HG03565 (cell line): ENCODE measurements around the gene LILRA1.
"Not testable (repeated sequence)": the region's sequence is repeated elsewhere in the genome, so short reads cannot be mapped to it uniquely, and the experiment has no call there.

ENCODE experiments used
- ATAC-seq: cut with Tn5 transposase; IDR thresholded peaks from one replicate; pipeline ENCODE4 v1.9.1; 2021; ENCODE audit warnings: mild to moderate bottlenecking, moderate library complexity; ENCODE audit not compliant: unreplicated experiment

Gene LILRA1

DNA sequence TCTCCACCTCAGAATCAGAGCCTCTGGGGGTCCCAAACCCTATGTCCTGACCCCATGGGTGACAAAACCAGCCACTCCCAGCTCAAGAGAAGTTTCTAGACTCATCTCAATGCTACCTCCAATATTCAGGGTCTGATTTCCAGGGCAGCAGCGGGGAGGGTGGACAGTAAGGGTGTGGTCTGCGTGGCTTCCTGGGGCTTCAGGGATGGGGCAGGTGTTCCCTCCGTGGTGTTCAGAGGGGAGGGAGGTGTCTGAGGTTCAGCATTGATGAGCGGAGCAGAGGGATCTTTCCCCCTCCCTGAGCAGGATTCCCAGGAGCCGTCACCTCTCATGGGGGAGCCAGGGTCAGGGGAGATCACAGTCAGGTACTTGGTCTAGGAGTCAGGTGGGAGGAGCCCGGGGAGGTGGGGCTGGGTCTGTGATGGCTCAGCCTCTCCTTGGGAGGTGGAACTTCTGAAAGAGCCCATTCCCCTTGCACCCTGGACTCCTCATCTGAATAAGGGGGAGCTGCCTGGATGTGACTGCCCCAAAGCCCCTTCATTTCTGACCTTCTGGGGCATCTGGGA is 16.9 kb upstream of the LILRA1 start:
- no peak for ATAC-seq

DNA sequence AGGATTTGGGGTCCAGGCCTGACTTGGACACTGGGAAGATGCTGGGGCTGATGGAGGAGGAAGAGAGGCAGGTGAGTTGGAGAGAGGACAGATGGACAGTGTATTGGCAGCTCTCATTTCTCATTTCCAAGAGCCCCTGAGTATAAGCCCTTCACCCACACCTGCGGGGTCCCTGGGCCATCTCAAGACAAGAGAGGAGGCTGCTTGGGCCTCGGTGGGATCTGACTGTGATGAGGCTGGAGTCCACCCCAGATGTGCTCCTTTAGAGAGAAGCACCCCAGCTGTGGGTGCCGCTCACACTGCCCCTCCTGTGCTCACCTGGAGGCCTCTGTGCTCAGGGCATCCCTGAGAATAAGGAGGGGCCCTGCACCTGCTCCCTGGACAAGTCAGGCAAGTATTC is 16.1 kb upstream of the LILRA1 start:
- no peak for ATAC-seq

DNA sequence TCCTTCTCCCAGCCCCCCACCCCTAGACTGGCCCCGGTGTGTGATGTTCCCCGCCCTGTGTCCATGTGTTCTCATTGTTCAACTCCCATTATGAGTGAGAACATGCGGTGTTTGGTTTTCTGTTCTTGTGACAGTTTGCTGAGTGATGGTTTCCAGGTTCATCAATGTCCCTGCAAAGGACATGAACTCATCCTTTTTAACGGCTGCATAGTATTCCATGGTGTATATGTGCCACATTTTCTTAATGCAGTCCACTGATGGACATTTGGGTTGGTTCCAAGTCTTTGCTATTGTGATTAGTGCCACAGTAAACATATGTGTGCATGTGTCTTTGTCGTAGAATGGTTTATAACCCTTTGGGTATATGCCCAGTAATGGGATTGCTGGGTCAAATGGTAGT is 15.2 kb upstream of the LILRA1 start:
- not testable (repeated sequence) for ATAC-seq

DNA sequence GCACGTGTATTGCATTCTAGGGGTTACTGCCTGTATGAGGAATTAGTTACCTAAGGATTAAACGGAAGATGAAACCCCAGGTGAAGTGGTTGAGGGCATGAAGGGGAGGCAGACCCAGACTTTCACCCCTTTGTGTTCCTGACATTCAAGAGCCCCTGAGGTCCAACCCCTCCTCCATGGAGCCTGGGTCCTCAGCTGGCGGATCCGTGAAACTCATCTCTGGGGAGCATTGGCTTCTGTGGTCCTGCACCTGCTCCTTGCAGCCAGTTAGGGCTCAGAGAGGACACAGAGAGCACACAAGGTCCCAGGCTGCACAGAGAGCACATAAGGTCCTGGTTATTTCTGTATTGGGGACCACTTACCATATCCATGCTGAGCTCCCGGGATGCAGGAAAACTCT is 7.0 kb upstream of the LILRA1 start:
- no peak for ATAC-seq

DNA sequence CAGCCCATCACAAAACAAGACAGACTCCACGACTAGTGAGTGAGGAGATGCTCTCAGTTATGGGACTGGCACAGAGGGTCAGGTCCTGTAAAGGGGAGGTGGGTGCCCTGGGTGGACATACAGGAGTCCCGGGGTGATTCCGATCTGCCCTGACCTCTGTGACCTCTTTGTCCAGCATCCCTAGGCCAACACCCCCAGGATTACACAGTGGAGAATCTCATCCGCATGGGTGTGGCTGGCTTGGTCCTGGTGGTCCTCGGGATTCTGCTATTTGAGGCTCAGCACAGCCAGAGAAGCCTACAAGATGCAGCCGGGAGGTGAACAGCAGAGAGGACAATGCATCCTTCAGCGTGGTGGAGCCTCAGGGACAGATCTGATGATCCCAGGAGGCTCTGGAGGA is 6.4 kb upstream of the LILRA1 start:
- ATAC-seq: no peak

DNA sequence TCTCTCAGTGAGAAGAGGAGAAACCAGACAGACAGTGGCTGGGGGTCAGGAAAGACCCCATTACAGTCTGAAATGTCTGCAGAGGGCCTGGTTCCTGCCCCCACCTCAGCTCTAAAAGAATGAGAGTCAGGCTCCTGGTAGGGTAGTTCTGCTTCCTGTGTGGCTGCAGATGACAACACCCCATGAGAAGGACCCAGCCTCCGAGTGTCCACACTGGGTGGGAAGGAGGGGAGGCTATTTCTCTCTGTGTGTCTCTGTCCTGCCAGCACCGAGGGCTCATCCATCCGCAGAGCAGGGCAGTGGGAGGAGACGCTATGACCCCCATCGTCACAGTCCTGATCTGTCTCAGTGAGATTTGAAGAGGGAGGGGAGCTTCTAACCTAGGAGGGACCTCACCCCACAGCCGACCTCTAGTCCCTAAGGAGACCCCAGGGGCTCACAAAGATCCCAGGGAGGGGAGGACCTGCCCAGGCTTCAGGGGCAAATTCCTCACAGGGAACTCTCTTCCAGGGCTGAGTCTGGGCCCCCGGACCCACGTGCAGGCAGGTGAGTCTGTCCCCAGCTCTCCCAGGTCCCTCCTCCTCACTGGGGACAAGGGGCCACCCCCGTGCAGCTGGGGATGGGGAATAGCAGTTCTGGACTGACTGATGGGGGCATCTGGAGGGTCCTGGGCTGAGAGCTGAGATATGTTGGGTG is 647 bp downstream of the LILRA1 start:
- ATAC-seq: not testable (repeated sequence)

DNA sequence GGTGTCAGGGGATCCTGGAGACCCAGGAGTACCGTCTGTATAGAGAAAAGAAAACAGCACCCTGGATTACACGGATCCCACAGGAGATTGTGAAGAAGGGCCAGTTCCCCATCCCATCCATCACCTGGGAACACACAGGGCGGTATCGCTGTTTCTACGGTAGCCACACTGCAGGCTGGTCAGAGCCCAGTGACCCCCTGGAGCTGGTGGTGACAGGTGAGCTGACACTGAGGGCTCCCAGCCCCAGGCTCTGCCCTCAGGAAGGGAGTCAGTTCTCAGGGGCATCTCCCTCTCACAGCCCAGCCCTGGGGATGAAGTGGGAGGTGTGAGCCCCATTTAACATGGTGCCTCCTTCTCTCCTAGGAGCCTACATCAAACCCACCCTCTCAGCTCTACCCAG is 1.3 kb downstream of the LILRA1 start:
- no peak for ATAC-seq

DNA sequence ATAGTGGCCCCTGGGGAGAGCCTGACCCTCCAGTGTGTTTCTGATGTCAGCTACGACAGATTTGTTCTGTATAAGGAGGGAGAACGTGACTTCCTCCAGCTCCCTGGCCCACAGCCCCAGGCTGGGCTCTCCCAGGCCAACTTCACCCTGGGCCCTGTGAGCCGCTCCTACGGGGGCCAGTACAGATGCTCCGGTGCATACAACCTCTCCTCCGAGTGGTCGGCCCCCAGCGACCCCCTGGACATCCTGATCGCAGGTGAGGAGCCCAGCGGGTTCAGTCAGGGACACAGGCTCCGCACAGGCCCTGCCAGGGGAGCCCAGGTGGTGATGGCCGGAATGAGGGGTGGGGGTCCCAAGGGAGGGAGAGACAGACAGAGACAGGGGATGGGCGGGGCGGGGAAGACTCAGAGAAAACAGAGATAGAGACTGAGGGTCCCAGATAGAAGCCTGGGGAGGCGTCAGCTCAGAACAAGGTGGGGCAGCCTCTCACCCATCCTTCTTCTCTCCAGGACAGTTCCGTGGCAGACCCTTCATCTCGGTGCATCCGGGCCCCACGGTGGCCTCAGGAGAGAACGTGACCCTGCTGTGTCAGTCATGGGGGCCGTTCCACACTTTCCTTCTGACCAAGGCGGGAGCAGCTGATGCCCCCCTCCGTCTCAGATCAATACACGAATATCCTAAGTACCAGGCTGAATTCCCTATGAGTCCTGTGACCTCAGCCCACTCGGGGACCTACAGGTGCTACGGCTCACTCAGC is 2.4 kb downstream of the LILRA1 start:
- ATAC-seq: not testable (repeated sequence)

DNA sequence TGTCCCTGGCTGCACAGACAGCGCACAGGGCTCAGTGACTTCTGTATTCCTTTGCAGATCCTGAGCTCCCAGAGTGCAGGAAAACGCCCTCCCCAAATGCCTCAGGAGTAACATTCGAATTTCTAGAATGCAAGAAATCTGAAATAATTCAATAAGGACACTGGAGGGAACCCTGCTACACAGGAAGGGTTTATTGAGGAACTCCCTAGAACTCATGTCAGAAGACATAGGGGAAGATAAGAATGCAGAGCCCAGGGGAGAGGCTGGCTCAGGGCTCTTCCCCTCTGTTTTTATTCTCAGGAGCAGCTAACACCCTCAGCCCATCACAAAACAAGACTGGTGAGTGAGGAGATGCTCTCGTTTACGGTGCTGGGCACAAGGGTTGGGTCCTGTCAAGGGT is 6.8 kb downstream of the LILRA1 start:
- ATAC-seq: no peak

DNA sequence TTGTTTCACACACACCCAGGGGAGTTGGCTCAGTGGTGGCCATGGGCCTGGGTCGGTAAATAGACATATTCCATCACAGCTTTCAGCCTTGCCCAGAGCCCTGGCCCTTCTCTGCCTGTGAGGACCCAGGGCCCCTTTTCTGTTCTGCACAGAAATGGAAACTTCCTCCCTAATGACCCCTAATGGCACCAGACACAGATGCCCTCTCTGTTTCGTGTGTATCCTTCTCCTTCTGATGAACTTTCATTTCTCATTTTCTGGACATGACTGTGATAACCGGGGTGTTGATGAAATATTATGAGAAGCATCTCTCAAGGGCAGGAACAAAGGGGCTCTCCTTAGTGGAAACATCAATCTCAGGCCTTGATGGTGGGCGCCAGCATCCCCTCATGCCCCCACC is 12.8 kb downstream of the LILRA1 start:
- ATAC-seq: peak; percentile 8

DNA sequence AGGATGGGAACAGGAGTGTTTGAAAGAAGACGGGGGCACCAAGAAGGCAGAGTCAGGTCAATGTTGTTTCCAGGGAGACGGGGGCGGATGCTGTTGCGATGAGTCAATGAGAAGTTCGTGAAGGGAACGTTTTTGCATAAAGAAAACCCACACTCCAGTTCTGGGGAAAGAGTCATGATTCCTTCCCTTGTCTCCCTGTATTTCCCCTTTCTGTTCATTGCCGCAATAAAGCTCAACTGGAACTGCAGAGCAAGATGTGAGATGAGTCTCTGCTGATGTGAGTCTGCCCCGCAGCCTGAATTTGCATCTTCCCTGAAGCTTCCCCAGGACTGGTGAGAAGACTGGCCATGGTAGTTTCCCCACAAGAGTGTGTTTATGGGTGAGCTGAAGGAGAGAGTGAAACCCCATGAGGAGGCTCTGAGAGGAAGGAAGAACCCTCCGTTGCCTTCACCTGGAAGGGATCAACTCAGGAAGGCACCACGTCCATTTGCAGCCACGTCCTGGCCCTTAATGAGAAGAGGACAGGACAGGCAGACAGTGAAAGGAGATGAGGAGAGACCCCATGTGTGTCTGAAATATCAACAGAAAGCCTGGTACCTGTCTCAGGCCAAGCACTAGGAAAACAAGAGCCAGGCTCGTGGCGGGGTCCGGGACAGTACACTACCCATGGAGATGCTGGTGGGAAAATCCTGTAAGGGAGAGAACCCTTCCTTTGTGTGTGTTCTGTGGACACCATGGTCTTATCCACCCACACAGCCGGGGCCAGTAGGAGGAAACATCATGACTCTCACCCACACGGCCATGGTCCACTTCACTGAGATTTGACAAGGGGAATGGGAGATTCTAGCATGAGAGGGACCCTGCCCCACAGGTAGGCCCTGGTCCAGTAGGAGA is 13.7 kb downstream of the LILRA1 start:
- ATAC-seq: peak; percentile 39

DNA sequence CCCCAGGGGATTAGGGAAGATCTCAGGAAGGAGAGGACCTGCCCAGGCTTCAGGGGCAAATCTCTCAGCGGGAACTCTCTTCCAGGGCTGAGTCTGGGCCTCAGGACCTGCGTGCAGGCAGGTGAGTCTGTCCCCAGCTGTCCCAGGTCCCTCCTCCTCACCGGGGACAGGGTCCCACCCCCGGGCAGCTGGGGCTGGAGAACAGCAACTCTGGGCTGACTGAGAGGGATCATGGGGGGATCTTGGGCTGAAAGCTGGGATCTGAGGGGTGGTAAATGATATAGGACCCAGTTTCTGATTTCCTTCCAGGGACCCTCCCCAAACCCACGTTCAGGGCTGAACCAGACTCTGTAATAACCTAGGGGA is 14.3 kb downstream of the LILRA1 start:
- no peak for ATAC-seq

DNA sequence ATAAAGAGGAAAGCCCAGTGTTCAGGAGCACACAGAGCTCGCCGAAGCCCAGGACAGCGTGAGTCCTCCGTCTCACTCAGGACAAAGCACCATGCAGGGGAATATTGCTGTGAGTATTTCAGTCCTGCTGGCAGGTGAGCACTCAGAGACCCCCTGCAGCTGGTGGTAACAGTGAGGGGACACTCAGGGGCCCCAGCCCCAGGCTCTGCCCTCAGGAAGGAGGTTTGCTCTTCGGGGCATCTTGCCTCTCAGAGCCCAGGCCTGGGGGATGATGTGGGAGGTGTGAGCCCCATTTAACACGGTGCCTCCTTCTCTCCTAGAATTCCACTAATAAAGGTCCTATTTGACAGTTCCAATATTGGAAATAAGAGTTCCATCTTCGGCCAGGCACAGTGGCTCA is 14.8 kb downstream of the LILRA1 start:
- no peak for ATAC-seq

DNA sequence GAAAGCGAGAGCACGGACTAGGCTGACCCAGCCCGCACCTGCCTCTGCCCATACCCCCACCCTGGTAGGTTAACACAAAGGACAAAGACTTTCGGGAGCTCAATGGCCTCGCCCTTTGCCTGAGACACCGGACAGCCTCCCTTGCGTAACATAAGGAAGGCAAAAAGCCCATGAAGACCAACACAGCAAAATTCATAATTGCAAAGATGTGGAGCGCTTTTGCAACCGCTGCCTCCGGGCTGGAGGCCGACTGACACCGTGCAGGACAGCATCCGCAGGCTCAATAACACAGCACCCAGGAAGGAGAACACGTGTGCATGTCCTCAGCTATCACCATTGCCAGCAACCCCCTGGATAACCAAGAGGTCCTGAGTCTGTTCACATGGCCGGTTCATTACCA is 15.4 kb downstream of the LILRA1 start:
- no peak for ATAC-seq

DNA sequence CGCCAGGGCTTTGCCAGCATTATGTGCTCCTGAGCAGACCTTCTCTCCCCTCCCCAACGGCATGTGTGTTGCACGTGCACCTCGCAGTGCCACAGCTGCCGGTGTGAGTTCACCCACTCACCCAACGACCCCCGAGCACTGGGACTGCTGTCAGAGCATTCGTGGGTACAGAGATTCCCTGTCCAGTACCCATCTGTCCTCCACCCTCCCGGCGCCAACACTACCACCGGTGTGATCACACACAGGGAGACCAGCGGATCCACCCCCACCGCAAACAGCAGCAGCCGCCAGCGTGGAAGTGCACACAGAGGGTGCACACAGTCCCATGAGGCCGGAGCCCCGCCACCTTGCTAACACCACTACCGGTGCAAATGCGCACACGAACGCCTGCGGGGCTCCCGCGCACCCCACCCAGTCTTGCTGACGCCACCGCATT is 15.9 kb downstream of the LILRA1 start:
- ATAC-seq: no peak

DNA sequence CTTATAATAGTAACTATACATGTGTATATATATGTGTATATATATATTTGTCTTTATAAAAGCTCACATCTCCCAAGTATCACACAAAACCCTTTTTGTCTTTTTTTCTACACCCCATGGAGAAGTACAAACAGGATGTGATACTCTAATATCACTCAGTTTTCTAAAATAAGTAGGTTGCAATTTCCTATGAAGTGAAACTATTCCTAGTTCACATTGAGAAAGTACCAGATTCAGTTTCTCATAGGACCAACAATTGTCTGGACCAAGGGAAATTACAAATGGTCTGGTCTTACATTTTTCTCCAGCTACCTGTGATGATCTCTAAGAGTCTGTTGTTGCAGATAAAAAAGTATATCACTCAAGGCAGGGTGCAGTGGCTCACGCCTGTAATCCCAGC is 19.0 kb downstream of the LILRA1 start:
- no peak for ATAC-seq

DNA sequence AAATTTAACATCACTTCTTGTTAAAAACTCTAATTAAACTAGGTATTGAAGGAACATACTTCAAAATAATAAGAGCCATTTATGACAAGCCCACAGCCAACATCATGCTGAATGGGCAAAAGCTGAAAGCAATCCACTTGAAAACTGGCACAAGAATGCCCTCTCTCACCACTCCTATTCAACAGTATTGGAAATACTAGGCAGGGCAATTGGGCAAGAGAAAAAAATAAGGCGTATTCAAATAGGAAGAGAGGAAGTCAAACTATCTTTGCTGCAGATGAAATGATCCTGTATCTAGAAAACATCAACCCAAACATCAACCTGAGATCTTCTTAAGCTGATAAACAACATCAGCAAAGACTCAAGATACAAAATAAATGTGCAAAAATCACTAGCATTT is 21.3 kb downstream of the LILRA1 start:
- ATAC-seq: no peak

DNA sequence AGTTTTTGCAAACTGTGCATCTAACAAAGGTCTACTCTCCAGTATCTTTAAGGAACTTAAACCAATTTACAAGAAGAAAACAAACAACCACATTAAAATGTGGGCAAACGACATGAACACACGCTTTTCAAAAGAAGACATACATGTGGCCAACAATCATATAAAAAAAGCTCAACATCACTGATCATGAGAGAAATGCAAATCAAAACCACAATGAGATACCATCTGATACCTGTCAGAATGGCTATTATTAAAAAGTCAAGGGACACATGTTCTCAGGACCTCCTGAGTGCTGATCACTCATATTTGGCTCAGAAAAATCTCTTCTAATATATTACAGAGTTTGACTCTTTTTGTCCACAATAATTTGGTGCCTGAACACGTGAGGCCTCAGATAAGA is 22.6 kb downstream of the LILRA1 start:
- no peak for ATAC-seq

DNA sequence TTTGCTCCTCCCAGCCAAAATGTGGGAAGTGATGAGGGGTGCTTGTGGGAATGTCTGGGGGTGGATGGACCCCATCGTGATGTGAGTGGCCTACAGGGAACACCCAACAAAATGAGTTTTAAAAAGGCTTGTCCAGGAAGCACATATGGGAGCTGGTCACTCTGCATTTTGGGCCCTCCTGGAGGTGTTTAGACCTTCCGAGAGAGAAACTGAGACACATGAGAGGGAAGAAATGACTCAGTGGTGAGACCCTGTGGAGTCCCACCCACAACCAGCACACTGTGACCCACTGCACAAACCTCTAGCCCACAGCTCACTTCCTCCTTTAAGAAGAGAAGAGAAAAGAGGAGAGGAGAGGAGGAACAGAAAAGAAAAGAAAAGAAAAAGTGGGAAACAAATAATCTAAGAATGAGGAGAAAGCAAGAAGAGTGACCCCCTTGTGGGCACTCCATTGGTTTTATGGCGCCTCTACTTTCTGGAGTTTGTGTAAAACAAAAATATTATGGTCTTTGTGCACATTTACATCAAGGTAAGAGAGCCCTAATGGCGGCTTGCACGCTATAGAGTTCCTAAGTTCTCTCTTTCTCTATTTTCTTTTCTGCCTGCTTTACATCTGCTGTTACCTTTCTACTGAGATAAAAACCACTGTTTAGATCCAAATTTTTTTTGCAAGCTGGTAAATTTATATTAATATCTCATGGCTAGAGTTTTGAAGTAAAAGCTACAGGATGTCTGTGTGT is 23.6 kb downstream of the LILRA1 start:
- ATAC-seq: peak; percentile 68

DNA sequence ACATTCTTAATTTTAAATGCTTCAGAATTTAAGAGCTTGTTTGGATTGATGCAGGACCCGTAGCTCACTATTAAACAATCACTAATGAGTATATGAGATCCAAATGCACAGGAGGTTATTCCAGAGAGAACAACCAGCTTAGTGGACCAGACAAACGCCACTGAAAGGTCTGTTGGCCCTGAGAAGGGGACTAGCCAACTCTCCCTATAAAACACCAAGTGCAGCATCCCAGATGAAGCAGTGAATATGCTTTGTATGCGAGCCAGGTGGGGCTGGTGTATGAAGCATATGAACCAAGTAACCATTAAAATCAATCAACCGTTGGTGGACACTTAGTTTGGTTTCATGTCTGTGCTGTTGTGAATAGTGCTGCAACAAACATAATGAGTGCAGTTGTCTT is 27.0 kb downstream of the LILRA1 start:
- ATAC-seq: no peak

DNA sequence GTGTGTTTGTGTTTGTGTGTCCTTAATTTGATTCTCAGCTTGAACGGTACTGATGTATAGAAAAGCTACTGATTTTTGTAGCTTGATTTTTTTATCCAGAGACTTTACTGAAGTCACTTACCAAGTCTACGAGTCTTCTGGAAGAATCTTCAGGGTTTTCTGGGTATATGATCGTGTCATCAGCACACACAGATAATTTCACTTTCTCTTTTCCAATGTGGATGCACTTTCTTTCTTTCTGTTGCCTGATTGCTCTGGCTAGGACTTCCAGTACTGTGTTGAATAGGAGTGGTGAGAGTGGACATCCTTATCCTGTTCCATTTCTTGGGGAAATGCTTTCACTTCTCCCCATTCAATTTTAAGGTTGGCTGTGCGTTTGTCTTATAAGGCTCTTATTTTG is 29.0 kb downstream of the LILRA1 start:
- no peak for ATAC-seq
